Ovary (tissue), 9 donors: ENCODE data around the gene CEP83. TPM values are rescaled to one million over a fixed set of nuclear protein-coding genes. Genes with fewer than 3 reads are reported as not detected.

Source experiments
- DNase-seq, 5 donors: peaks; one replicate each; pipeline ENCODE4 v3.0.0-alpha.2; 2019 to 2020
- H3K27ac ChIP-seq, 2 donors: fragments of 200-600 bp; one replicate each; pipeline versions ENCODE4 v1.5.1 to v1.8.0; 2019 to 2022
- H3K27me3 ChIP-seq: fragments of 200-600 bp; one replicate; pipeline ENCODE4 v1.8.0; 2022
- H3K36me3 ChIP-seq: fragments of 200-600 bp; sonication (generic); one replicate; pipeline ENCODE4 v1.5.1; 2019
- H3K4me1 ChIP-seq: one replicate; pipeline ENCODE4 v1.8.1; 2013; ENCODE audit warnings: mild to moderate bottlenecking, moderate library complexity; ENCODE audit not compliant: insufficient read depth
- H3K4me3 ChIP-seq: fragments of 200-600 bp; sonication (generic); one replicate; pipeline ENCODE4 v1.5.1; 2017
- H3K9me3 ChIP-seq, 2 donors: fragments of 200-600 bp in 1 of 2; sonication (generic) in 1 of 2; one replicate each; pipeline versions ENCODE4 v1.5.1 to v1.8.1; 2013 to 2019; ENCODE audit warnings: mild to moderate bottlenecking in 1 of 2, moderate library complexity in 1 of 2
- CTCF ChIP-seq, 3 donors: fragments of 450-650 bp in 2 of 3; fragments of 200-600 bp in 1 of 3; IDR thresholded peaks; one replicate each; pipeline versions ENCODE4 v1.5.1 to v1.8.0; 2016 to 2022; ENCODE audit warnings: antibody characterized with exemption in 3 of 3, mild to moderate bottlenecking in 1 of 3
- EP300 ChIP-seq: sonication (generic); formaldehyde crosslinking; IDR thresholded peaks from one replicate; pipeline ENCODE4 v1.6.1; 2017; ENCODE audit warnings: antibody characterized with exemption
- POLR2A ChIP-seq: fragments of 450-650 bp; IDR thresholded peaks from one replicate; pipeline ENCODE4 v1.6.1; 2017; ENCODE audit warnings: antibody characterized with exemption, mild to moderate bottlenecking, moderate library complexity
- WGBS, 3 donors: extraction: QIAGEN DNeasy Blood & Tissue Kit in 1 of 3; methylation state at CpG; one replicate each; pipeline versions ENCODE4 v1.1.5 to v1.1.7; 2013 to 2017; 5-methylcytosine and 5-hydroxymethylcytosine counted together
- intact Hi-C, 4 donors: fragments of 100-400 bp; cut with DNase I; formaldehyde crosslinking; loops; one replicate each; pipeline versions ENCODE4 v1.11.0 to v1.15.1; 2022 to 2023
- polyA plus RNA-seq, 2 donors: library from polyadenylated mRNA; stranded (reverse); fragments of 200-250 nt in 1 of 2; fragments of 350-450 nt in 1 of 2; fragmentation: Illumina TruSeq in 1 of 2; extraction: RNeasy Lipid Tissue Mini Kit (QIAGEN cat#74804) in 1 of 2; gene quantifications; one replicate each; pipeline ENCODE4 v1.2.3, GENCODE V29; 2013 to 2014
- total RNA-seq, 7 donors: library from RNA; depleted of rRNA in 2 of 7; stranded (reverse); fragments of >200 nt in 2 of 7; fragmentation: NEBNext Ultra II Directional in 3 of 7; extraction: Animal tissue kit (Norgen Biotek cat#: 25700) in 3 of 7; gene quantifications; one replicate each; pipeline versions ENCODE4 v1.1.0 to v1.2.4, GENCODE V29; 2016 to 2023
- donor health status: DM: no; HTN: no; CAD: no; lungs with moderate emphysema.
- donor health status: DM: no; HTN: no; CAD: no.
- donor health status: Bipolar disorder and iron deficiency.
- donor health status: DM: yes; HTN: yes; CAD: no.
- donor health status: DM: no; HTN: no; CAD: no.
- donor health status: DM: yes; HTN: yes; CAD: no.

CEP83 gene
- total and polyA plus RNA-seq, 9 donors, result 5.5 to 47.6 (median 17.3) TPM

DNA sequence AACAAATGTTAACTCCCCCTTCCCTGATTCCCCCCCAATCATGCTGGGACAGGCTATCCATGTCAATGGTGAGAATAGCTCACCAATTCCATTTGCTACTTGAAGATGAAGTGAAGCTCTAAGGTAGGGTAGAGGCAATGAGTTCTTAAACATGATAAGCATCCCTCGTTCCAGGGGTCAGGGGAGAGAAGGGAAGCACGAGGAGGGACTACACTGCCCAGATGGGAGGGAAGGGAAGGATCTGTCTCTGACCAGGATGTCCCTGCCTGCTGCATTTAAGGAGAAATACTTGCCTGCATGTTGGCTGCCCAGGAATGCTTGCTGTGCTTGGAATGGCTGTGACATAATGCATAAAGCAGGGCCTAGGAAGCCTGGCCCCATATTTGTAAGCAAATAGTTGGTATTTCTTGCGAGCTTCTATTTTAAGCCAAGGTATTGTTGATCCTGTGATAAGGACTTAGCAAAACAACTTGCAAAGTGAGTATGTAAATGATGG lies 155.1 kb downstream of the CEP83 start:
- H3K4me3 ChIP-seq, result no peak overlapping the region
- H3K27me3 ChIP-seq, result no peaks in the 10 kb centered on the region
- no peak for DNase-seq
- peaks cover 5% of the 10 kb centered on the region for H3K4me1 ChIP-seq
- TF ChIP-seq EP300 (no peak), CTCF (IDR thresholded peaks at IDR 0.05) (no peak), POLR2A (no peak)
- intact Hi-C loops, result no loop called here
- H3K9me3 ChIP-seq, result no peaks in the 10 kb centered on the region
- H3K27ac ChIP-seq, result no peak overlapping the region
- H3K36me3 ChIP-seq, result no peaks in the 10 kb centered on the region
- WGBS, 3 donors, result 37 to 50% (median 42%) methylated on average over 3 of the region's 3 CpGs

DNA sequence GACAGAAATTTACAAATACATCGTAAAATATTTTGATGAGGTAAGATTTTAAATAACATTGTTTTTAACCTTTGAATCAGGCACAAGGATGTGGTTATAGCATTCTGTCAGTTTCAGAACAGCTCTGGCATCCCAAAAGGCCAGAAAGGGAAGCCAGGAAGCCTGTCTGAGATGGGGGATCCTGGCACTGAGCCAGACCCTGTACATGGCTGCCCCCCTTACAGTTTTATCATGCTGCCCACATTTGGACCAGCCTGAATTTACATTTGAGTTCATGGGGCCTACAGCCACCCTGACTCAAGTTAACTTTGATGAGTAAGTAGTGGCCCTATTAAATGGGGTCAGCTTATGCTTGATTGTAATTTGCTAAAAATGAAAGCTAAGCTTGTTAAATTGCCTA lies 155.7 kb downstream of the CEP83 start:
- no peaks in the 10 kb centered on the region for H3K9me3 ChIP-seq
- H3K36me3 ChIP-seq, result no peaks in the 10 kb centered on the region
- no peaks in the 10 kb centered on the region for H3K27me3 ChIP-seq
- no peak for DNase-seq
- 27 to 68% (median 52%) methylated on average over 1 of the region's 1 CpG for WGBS, 3 donors
- TF ChIP-seq POLR2A (no peak), EP300 (no peak), CTCF (IDR thresholded peaks at IDR 0.05) (no peak)
- no peak overlapping the region for H3K4me3 ChIP-seq
- peaks cover 5% of the 10 kb centered on the region for H3K4me1 ChIP-seq
- no peak overlapping the region for H3K27ac ChIP-seq
- intact Hi-C loops, result no loop called here

DNA sequence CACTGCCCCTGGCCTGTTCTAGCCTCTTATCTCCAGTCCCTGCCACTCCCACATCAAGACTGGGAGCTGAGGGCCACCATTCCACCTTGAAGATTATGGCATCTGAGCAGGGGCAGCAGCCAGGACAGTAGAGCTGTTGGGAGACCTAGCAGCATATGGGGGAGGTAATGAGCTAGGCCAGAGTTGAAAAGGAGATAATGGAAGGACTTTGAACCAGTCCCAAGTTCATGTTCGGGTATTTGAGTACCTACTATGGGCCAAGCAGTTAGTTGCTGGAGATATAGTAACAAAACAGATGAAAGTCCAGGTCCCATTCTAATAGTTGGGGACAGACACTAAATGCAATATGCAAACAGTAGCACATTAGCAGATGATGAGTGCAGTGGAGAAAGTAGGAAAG lies 159.8 kb downstream of the CEP83 start:
- 79 to 90% (median 88%) methylated on average over 1 of the region's 1 CpG for WGBS, 3 donors
- Histone ChIP-seq H3K27ac (no peak overlapping the region), H3K9me3 (no peaks in the 10 kb centered on the region), H3K36me3 (no peaks in the 10 kb centered on the region), H3K27me3 (no peaks in the 10 kb centered on the region), H3K4me3 (no peak overlapping the region), H3K4me1 (peaks cover 5% of the 10 kb centered on the region)
- no peak for DNase-seq
- TF ChIP-seq CTCF (IDR thresholded peaks at IDR 0.05), result no peak
- no peak for TF ChIP-seq POLR2A
- TF ChIP-seq EP300, result no peak
- intact Hi-C loops, result no loop called here

DNA sequence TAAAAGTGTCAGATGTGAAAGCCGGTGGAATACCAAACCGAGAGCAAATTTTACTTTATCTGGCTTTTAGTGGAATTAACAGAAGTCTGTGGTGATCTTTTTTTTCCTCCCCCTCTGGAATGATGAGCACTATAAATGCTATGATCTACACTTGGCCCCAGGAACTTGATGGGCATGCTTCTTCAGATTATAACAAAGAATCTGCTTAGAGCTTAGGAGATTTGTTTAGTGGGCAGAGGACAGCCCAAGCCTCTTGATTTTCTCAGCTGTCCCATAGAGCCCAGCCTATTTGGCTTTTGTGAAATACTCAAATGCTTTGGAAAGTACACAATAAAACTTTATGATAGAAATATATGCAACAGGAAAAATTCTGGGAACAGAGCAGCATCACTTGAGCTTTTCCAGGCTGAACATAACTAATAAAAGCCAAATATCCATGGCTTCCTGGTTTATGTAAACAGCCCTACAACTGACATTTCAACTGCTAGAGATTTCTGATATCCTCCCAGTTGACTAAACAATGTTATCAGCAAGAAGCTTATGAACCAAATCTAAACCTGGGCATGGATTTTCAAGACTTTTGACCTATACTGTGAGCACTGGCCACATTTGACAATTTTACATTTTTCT lies 161.7 kb downstream of the CEP83 start:
- TF ChIP-seq EP300 (no peak), CTCF (IDR thresholded peaks at IDR 0.05) (no peak), POLR2A (no peak)
- whole genome bisulfite sequencing, 3 donors, result 53 to 77% (median 68%) methylated on average over 2 of the region's 2 CpGs
- H3K9me3 ChIP-seq, result no peaks in the 10 kb centered on the region

More for the DNA sequence above, 161.7 kb downstream of the CEP83 start:
- no peaks in the 10 kb centered on the region for H3K36me3 ChIP-seq
- no peak overlapping the region for H3K27ac ChIP-seq
- H3K4me3 ChIP-seq, result no peak overlapping the region
- H3K27me3 ChIP-seq, result no peaks in the 10 kb centered on the region
- no peaks in the 10 kb centered on the region for H3K4me1 ChIP-seq
- intact Hi-C loops, result no loop called here
- DNase-seq, result no peak
